Stimulated activated CD8-positive, alpha-beta memory T cell treated with anti-CD3 and anti-CD28 coated beads, Interleukin-7, amount 100 ng/mL, for 24 hours (primary cell): Measurements from ENCODE around the gene MACROD2.

Source experiments
- DNase-seq: peaks from one replicate; pipeline ENCODE4 v3.0.0-alpha.2; 2020; ENCODE audit warnings: low read depth

Gene MACROD2

DNA sequence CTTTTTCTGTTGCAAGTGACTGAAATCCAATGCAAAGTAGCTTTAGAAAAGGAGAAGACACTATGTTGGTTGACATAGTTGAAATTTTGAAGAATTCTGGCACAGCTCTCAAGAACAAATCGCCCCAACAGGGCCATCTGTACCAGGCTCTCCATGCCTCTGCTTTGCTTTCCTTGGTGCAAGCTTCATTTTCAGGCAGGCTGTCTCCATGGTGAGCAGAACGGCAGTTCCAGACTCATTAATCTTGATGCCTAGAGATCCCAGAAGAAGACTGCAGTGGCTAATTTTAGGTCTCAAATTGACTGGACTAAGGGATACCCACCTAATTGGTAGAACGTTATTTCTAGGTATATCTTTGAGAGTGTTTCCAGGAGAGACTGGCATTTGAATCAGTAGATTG, 1292.8 kb downstream of the MACROD2 start:
- DNase-seq: no peak

DNA sequence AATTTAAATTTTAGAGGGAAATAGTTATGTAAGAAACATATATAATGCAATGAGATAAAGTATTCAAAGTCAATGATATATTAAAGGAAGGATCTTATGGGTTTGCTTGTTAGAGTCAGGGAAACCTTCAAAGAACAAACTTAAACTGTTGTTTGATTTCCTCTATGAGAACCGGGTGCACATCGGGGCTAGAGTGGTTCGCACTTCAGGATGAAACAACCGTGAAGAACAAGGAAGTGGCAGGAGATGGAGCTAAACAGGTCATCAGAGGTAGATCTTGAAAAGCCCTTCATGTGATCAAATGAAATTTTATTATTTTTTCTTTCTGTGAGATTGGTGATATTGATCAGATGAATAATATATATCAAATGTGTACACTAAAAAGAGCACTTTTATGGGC, 1294.0 kb downstream of the MACROD2 start:
- no peak for DNase-seq

GRCh38 chr20:15292405-15292804, 1297.1 kb downstream of the MACROD2 start:
- no peak for DNase-seq

- no peak for DNase-seq
Measured at GRCh38 chr20:15296422-15296821, 1301.1 kb downstream of the MACROD2 start.

GRCh38 chr20:15297059-15297875, 1302.0 kb downstream of the MACROD2 start:
- DNase-seq: no peak

DNA sequence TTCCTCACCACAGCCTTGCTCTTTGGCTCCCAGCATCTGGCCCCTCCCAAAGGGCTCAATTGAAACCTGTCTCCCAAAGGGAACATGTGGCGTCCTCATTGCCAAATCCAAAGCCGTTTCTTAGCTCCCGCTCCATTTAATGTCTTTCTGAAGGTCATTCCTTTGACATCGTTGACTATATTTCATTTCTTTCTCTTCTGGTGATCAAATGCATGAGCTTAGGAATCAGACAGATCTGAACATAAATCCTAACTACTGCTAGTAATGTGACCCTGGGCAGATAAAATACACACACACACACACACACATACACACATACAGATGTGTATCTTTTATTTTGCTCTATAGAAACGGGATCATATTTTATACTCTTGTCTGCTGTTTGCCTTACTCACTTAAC, 1306.8 kb downstream of the MACROD2 start:
- no peak for DNase-seq

GRCh38 chr20:15310361-15310760, 1315.0 kb downstream of the MACROD2 start:
- DNase-seq: no peak

- DNase-seq: no peak
Measured at GRCh38 chr20:15316556-15316955, 1321.2 kb downstream of the MACROD2 start.

- DNase-seq: no peak
Measured at GRCh38 chr20:15317546-15318232, 1322.4 kb downstream of the MACROD2 start.

GRCh38 chr20:15318682-15319081, 1323.4 kb downstream of the MACROD2 start:
- no peak for DNase-seq

DNA sequence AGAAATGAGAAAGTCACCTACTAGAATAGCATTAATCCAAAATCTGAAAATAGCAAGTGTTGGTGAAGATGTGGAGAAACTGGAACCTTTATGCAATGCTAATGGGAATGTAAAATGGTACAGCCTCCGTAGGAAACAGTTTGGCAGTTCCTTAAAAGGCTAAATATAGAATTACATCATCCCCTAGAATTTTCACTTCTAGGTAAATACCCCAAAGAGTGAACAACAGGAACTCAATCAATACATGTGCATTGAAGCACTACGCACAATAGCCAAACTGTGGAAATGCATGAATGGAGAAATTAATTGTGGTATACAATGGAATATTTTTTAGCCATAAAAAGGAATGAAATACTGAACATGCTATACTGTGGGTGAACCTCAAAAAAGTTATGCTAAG, 1324.1 kb downstream of the MACROD2 start:
- DNase-seq: no peak

DNA sequence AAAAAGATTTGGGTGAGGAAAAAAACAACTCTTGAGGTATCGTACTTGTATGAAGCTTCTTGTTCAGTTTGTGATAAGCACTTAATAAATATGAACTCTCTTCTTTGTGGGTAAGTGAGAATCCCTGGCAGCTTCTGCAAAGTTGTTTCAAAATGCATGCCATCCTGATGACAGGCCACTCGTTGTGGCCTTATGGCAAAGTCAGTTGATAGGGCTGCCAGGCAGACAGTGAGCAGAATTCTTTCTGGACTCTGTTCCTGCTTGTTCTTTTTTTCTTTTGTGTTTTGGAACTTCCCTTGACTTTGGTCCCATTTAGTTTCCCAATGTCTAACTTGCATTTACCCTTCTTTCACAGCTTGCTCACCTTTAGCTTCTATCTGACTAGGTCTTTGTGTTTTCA, 1325.6 kb downstream of the MACROD2 start:
- DNase-seq: no peak

GRCh38 chr20:15327123-15327522, 1331.8 kb downstream of the MACROD2 start:
- DNase-seq: no peak

GRCh38 chr20:15328084-15328483, 1332.8 kb downstream of the MACROD2 start:
- no peak for DNase-seq

GRCh38 chr20:15332711-15333160, 1337.4 kb downstream of the MACROD2 start:
- DNase-seq: no peak

DNA sequence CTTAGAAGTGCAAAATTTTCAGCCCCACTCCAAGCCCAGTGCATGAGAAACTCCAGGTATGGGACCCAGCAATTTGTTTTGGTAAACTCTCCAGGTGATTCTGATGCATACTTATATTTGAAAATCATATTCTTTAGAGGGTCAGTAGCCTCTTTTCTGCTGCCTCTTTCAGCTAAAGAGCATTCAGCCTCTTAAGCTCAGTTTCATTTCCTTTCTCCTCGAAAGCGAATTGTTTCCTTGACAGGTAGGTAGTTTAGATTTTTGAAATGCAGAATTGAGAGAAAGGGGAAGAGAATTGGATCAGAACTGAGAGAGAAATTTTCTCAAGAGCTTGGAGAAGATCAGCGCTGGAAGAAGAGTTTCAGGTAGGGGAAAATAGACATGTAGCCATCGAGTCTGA, 1337.9 kb downstream of the MACROD2 start:
- DNase-seq: no peak

DNA sequence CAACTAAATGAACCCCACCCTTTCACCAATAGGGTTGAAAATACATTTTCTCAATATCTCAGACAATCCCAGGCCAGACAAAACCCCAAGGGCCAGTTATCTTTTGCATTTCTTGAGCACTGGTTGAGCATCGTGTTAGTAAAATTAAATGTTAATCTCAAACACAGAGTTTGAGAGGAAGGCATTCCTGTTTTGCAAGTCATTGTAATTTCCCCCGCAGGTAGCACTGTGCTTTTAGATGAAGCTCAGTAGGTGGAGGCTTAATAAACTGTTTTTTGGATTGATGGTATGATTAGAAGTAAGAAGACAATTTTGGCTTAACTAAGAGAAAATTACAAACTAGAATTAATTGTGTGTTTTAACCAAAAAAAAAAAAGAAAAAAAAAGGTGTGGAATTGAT, 1340.7 kb downstream of the MACROD2 start:
- DNase-seq: no peak

GRCh38 chr20:15336536-15336935, 1341.2 kb downstream of the MACROD2 start:
- no peak for DNase-seq

- no peak for DNase-seq
Measured at GRCh38 chr20:15339264-15339663, 1343.9 kb downstream of the MACROD2 start.

GRCh38 chr20:15342991-15343523, 1347.7 kb downstream of the MACROD2 start:
- DNase-seq: no peak

- no peak for DNase-seq
Measured at GRCh38 chr20:15345287-15345686, 1350.0 kb downstream of the MACROD2 start.

DNA sequence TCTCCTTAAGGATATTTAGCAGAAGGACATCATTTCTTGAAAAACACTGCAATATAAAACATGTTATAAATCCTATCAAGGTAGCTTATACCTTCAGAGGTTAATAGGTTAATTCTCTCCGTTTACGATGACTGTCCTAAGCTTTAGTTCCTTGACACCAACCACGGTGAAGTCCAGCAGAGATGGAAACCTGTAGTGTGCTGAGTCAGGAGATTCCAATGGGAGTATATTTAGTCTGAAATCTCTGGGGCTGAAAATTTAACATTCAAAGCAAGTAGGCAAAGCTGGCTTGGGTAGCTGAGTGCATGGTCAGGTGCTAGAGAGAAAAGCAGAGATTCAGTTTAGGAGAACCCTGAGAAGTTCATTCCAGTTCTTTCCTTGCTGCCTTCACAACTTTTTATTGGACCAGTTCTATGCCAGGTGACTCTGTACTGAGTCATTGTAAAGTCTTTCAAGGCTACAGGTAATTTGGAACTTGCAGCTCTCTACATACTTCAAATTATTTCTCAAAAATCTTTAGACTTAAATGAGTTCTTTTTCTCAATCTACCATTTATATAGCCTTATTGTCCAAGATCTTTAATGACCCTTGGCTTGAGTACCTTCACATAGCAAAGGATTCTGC, 1351.5 kb downstream of the MACROD2 start:
- DNase-seq: no peak

DNA sequence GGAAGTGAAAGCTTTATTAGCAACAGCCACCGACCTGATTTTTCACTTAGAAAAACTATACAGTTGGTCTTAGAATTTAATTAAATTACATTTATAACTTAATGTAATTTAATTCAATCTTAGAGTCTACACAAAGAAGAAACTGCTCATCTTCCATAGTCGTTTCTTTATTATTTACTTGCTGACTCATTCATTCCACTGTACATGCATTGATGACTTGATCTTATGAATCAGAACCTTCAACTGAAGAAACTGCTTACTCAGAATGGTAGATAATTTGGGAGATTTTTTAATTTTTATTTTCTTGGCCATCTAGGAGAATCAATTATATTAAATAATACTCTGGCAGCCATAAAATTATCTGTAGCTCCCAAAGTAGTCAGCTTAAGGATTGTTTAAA, 1363.7 kb downstream of the MACROD2 start:
- no peak for DNase-seq
